ENCODE measurements around the gene UNC50. TPM values are rescaled to one million over a fixed set of nuclear protein-coding genes. Genes with fewer than 3 reads are reported as not detected.

UNC50 gene
- total RNA-seq, 1 donor from 2014 or later = 32.0 TPM

DNA sequence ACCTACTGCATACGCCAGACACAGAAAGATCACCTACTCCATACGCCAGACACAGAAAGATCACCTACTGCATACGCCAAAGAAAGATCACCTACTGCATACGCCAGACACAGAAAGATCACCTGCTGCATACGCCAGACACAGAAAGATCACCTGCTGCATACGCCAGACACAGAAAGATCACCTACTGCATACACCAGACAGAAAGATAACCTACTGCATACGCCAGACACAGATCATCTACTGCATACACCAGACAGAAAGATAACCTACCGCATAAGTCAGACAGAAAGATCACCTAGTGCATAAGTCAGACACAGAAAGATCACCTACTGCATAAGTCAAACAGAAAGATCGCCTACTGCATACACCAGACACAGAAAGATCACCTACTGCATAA, 25.9 kb upstream of the UNC50 start:
- H3K9me3 ChIP-seq (replicated peaks) = no peaks in the 10 kb centered on the region

DNA sequence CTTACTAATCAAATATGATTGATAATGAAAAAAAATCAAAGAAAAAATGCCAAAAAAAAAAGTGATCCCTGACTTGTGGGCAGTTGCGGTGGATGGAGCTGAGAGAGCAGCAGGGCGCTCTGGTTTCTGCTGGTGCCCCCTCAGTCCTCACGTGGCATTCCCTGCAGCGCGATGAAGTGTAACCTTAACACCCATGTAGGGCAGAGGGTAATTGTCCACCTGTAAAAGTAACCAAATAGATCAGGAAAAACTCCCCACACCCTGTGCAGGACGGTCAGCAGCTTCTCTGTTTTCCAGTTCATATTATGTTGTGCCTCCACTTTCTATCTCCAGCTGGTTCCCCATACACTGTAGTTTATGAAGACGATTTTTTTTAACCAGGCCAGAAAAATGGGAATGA, 25.1 kb upstream of the UNC50 start:
- no peak for DNase-seq
- Histone ChIP-seq H3K4me1 (peaks cover 11% of the 10 kb centered on the region), H3K9me3 (replicated peaks) (no peaks in the 10 kb centered on the region), H3K27me3 (ENCODE audit: low read depth) (no peaks in the 10 kb centered on the region), H3K36me3 (peaks cover 68% of the 10 kb centered on the region), H3K4me3 (no peak overlapping the region), H3K27ac (replicated peaks) (no peak overlapping the region)
- TF ChIP-seq, protein P1, sequence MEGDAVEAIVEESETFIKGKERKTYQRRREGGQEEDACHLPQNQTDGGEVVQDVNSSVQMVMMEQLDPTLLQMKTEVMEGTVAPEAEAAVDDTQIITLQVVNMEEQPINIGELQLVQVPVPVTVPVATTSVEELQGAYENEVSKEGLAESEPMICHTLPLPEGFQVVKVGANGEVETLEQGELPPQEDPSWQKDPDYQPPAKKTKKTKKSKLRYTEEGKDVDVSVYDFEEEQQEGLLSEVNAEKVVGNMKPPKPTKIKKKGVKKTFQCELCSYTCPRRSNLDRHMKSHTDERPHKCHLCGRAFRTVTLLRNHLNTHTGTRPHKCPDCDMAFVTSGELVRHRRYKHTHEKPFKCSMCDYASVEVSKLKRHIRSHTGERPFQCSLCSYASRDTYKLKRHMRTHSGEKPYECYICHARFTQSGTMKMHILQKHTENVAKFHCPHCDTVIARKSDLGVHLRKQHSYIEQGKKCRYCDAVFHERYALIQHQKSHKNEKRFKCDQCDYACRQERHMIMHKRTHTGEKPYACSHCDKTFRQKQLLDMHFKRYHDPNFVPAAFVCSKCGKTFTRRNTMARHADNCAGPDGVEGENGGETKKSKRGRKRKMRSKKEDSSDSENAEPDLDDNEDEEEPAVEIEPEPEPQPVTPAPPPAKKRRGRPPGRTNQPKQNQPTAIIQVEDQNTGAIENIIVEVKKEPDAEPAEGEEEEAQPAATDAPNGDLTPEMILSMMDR (IDR thresholded peaks at IDR 0.05; ENCODE audit: borderline replicate concordance) = no peak
- intact Hi-C loops (cut with micrococcal nuclease) = no loop called here

More for the DNA sequence above, 25.9 kb upstream of the UNC50 start:
- TF ChIP-seq, protein P1 (IDR thresholded peaks at IDR 0.05; ENCODE audit: borderline replicate concordance) = no peak
- H3K27me3 ChIP-seq (ENCODE audit: low read depth) = no peaks in the 10 kb centered on the region
- no peak overlapping the region for H3K4me3 ChIP-seq
- H3K4me1 ChIP-seq = peaks cover 13% of the 10 kb centered on the region
- DNase-seq = no peak
- no peak overlapping the region for H3K27ac ChIP-seq (replicated peaks)
- intact Hi-C loops (cut with micrococcal nuclease) = no loop called here
- H3K36me3 ChIP-seq = peaks cover 69% of the 10 kb centered on the region

DNA sequence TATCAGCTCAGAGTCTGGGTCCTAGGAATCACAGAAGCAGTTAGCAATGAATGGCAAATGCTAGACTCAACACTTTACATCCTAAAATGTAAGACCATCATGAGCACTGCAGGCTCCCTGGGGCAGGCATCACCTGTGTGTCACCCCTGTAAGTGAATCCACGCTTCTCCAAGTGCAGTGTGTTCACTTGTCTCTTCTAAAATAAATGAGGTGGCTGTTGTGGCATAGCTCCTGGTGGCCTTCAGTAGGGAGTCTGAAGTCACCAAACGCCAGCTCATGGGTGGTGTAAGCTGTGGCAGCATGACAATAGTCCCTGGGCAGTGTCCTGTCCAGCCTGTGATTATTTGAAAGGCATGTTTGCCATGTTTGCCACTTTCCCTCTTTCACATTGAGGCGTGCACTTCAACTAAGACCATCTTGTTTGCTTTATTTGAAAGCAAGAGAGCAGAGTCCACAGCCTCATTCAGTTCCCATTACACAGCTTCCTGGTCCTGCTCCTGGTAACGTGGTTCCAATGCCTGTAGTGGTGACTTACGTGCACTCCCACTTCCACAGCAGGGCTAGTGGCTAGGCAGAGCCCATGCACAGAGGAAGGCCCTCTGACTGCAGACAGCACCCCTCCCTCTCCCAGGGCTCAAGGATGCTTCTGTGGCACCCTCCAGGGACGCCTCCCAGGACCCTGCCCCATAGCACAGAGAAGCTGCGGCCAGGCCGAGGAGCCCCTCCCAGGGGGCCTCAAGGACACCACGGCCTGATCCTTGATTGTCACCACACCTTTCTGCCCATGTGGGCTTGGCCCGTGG, 24.4 kb upstream of the UNC50 start:
- no peaks in the 10 kb centered on the region for H3K27me3 ChIP-seq (ENCODE audit: low read depth)
- no peak overlapping the region for H3K27ac ChIP-seq (replicated peaks)
- peaks cover 9% of the 10 kb centered on the region for H3K4me1 ChIP-seq
- intact Hi-C loops (cut with micrococcal nuclease) = no loop called here
- DNase-seq = no peak
- no peak overlapping the region for H3K4me3 ChIP-seq
- TF ChIP-seq, protein P1 (IDR thresholded peaks at IDR 0.05; ENCODE audit: borderline replicate concordance) = no peak
- no peaks in the 10 kb centered on the region for H3K9me3 ChIP-seq (replicated peaks)
- peaks cover 62% of the 10 kb centered on the region for H3K36me3 ChIP-seq

DNA sequence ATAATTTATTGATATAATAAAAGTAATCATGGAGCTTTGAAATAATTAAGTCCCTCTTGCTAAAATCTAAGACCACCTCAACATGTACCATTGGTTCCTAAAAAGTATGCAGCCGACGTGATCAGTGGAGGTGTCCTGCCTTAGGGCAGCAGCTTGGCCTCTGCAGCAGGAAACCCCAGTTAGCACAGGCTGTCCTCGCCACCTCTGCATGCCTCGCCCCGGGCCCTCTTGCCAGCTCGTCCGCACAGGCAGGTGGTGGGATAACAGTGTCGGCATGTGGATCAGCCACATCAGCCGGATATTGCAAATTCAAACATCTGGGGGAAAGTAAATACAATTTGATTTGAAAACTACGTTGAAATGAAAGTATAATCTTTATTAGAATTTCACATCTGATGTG, 23.0 kb upstream of the UNC50 start:
- Histone ChIP-seq H3K4me1 (no peaks in the 10 kb centered on the region), H3K9me3 (replicated peaks) (no peaks in the 10 kb centered on the region), H3K36me3 (peaks cover 56% of the 10 kb centered on the region), H3K4me3 (no peak overlapping the region), H3K27ac (replicated peaks) (no peak overlapping the region), H3K27me3 (ENCODE audit: low read depth) (no peaks in the 10 kb centered on the region)
- DNase-seq = no peak
- TF ChIP-seq, protein P1 (IDR thresholded peaks at IDR 0.05; ENCODE audit: borderline replicate concordance) = no peak
- intact Hi-C loops (cut with micrococcal nuclease) = no loop called here

DNA sequence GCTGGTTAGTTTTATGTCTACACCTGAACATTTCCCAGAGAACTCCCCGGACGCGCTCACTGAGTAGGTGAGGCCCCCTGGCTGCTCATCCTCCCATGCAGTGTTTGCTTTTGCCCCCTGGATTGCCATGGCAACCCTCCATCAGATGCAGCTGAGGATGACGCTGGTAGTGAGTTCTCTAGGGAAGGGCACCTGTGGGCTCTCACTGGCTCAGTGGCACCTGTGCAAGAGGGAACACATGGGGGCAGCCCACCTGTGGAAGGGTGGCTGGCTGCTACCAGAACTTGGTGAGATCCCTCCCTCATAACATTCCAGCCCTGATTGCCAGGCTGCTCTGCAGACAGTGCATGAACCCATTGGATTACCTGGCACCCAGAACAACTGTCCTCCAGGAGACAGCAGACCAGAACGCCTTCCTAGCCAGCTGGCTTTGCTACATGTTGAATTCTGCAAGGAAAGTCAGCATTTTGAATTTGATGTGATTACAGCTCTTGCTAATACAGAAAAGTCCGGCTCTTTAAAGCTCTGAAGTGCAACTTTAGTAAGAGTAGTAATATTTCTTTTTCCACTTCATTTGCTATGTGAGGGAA, 21.7 kb upstream of the UNC50 start:
- Histone ChIP-seq H3K27me3 (ENCODE audit: low read depth) (no peaks in the 10 kb centered on the region), H3K4me3 (no peak overlapping the region), H3K9me3 (replicated peaks) (no peaks in the 10 kb centered on the region), H3K27ac (replicated peaks) (no peak overlapping the region), H3K4me1 (no peaks in the 10 kb centered on the region), H3K36me3 (peaks cover 53% of the 10 kb centered on the region)
- intact Hi-C loops (cut with micrococcal nuclease) = no loop called here
- DNase-seq = no peak
- TF ChIP-seq, protein P1 (IDR thresholded peaks at IDR 0.05; ENCODE audit: borderline replicate concordance) = no peak

Data from left ventricle myocardium inferior (tissue), 1 donor.